ENCODE results near the gene GPR52.

Gene GPR52

GRCh38 chr1:174445351-174445750 lies 2.4 kb upstream of the GPR52 start:
- H3K9me3 Mint-ChIP-seq: no peaks in the 10 kb centered on the region
- H3K4me1 Mint-ChIP-seq: peaks cover 21% of the 10 kb centered on the region
- TF ChIP-seq CTCF (IDR thresholded peaks at IDR 0.05; ENCODE audit: unreplicated experiment in 3 of 3): no peak
- no peak overlapping the region for H3K4me3 Mint-ChIP-seq
- H3K36me3 Mint-ChIP-seq (ENCODE audit: low read depth): no peaks in the 10 kb centered on the region
- peaks cover 3% of the 10 kb centered on the region for H3K27me3 Mint-ChIP-seq (ENCODE audit: low read depth)
- no peak overlapping the region for H3K27ac Mint-ChIP-seq

GRCh38 chr1:174445817-174446216 lies 1.9 kb upstream of the GPR52 start:
- TF ChIP-seq CTCF (IDR thresholded peaks at IDR 0.05; ENCODE audit: unreplicated experiment in 3 of 3): no peak

GRCh38 chr1:174448531-174448883 lies 743 bp downstream of the GPR52 start:
- peaks cover 3% of the 10 kb centered on the region for H3K27me3 Mint-ChIP-seq (ENCODE audit: low read depth)
- TF ChIP-seq CTCF (IDR thresholded peaks at IDR 0.05; ENCODE audit: unreplicated experiment in 3 of 3): no peak
- H3K27ac Mint-ChIP-seq: peak overlapping the region in 2 of 3 experiments; percentile 71 to 93

More at GRCh38 chr1:174445817-174446216, 1.9 kb upstream of the GPR52 start:
- peaks cover 3% of the 10 kb centered on the region for H3K27me3 Mint-ChIP-seq (ENCODE audit: low read depth)
- H3K4me1 Mint-ChIP-seq: peaks cover 21% of the 10 kb centered on the region
- H3K36me3 Mint-ChIP-seq (ENCODE audit: low read depth): no peaks in the 10 kb centered on the region
- H3K4me3 Mint-ChIP-seq: no peak overlapping the region
- H3K27ac Mint-ChIP-seq: no peak overlapping the region
- H3K9me3 Mint-ChIP-seq: no peaks in the 10 kb centered on the region

GRCh38 chr1:174448974-174449373 lies 1.2 kb downstream of the GPR52 start:
- Mint-ChIP-seq H3K27ac (peak overlapping the region; percentile 34 to 93 (median 71)), H3K27me3 (ENCODE audit: low read depth) (peaks cover 3% of the 10 kb centered on the region), H3K9me3 (no peaks in the 10 kb centered on the region), H3K4me1 (peaks cover 21% of the 10 kb centered on the region), H3K36me3 (ENCODE audit: low read depth) (no peaks in the 10 kb centered on the region), H3K4me3 (peak overlapping the region in 1 of 3 experiments; percentile 1)
- TF ChIP-seq CTCF (IDR thresholded peaks at IDR 0.05; ENCODE audit: unreplicated experiment in 3 of 3): no peak

More at GRCh38 chr1:174448531-174448883, 743 bp downstream of the GPR52 start:
- H3K36me3 Mint-ChIP-seq (ENCODE audit: low read depth): no peaks in the 10 kb centered on the region
- peaks cover 21% of the 10 kb centered on the region for H3K4me1 Mint-ChIP-seq
- no peaks in the 10 kb centered on the region for H3K9me3 Mint-ChIP-seq
- H3K4me3 Mint-ChIP-seq: peak overlapping the region in 1 of 3 experiments; percentile 1

GRCh38 chr1:174451408-174451807 lies 3.6 kb downstream of the GPR52 start:
- TF ChIP-seq CTCF (IDR thresholded peaks at IDR 0.05; ENCODE audit: unreplicated experiment in 3 of 3): no peak
- Mint-ChIP-seq H3K4me1 (peaks cover 17% of the 10 kb centered on the region), H3K36me3 (ENCODE audit: low read depth) (no peaks in the 10 kb centered on the region), H3K27me3 (ENCODE audit: low read depth) (no peaks in the 10 kb centered on the region), H3K4me3 (no peak overlapping the region), H3K9me3 (no peaks in the 10 kb centered on the region), H3K27ac (no peak overlapping the region)

- no peaks in the 10 kb centered on the region for H3K4me1 Mint-ChIP-seq
- no peaks in the 10 kb centered on the region for H3K9me3 Mint-ChIP-seq
- H3K36me3 Mint-ChIP-seq (ENCODE audit: low read depth): no peaks in the 10 kb centered on the region
- TF ChIP-seq CTCF (IDR thresholded peaks at IDR 0.05; ENCODE audit: unreplicated experiment in 3 of 3): no peak
- no peak overlapping the region for H3K4me3 Mint-ChIP-seq
- H3K27me3 Mint-ChIP-seq (ENCODE audit: low read depth): no peaks in the 10 kb centered on the region
- H3K27ac Mint-ChIP-seq: no peak overlapping the region
Observed at GRCh38 chr1:174465855-174466254, 18.1 kb downstream of the GPR52 start.
